ENCODE data around the gene EYA2. TPM values are rescaled to one million over a fixed set of nuclear protein-coding genes. Genes with fewer than 3 reads are reported as not detected.

EYA2 gene
- total and polyA plus RNA-seq, 2 donors (not counting 3 experiments of a cell fraction or from before 2014, with no cell fraction given): not detected

GRCh38 chr20:47178277-47178676, 283.6 kb downstream of the EYA2 start:
- H3K36me3 ChIP-seq (ENCODE audit: control insufficient read depth in 2 of 2, extremely low read depth in 1 of 2, insufficient read depth in 2 of 2, low read length in 2 of 2): no peaks in the 10 kb centered on the region
- TF ChIP-seq, protein P1, sequence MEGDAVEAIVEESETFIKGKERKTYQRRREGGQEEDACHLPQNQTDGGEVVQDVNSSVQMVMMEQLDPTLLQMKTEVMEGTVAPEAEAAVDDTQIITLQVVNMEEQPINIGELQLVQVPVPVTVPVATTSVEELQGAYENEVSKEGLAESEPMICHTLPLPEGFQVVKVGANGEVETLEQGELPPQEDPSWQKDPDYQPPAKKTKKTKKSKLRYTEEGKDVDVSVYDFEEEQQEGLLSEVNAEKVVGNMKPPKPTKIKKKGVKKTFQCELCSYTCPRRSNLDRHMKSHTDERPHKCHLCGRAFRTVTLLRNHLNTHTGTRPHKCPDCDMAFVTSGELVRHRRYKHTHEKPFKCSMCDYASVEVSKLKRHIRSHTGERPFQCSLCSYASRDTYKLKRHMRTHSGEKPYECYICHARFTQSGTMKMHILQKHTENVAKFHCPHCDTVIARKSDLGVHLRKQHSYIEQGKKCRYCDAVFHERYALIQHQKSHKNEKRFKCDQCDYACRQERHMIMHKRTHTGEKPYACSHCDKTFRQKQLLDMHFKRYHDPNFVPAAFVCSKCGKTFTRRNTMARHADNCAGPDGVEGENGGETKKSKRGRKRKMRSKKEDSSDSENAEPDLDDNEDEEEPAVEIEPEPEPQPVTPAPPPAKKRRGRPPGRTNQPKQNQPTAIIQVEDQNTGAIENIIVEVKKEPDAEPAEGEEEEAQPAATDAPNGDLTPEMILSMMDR (IDR thresholded peaks at IDR 0.05; ENCODE audit: extremely low read depth in 1 of 2, insufficient read depth in 1 of 2, low read depth in 1 of 2, low read length in 2 of 2): no peak
- TF ChIP-seq FOS (IDR thresholded peaks at IDR 0.05; ENCODE audit: borderline replicate concordance, insufficient read depth, low read length): no peak
- TF ChIP-seq, protein P2, sequence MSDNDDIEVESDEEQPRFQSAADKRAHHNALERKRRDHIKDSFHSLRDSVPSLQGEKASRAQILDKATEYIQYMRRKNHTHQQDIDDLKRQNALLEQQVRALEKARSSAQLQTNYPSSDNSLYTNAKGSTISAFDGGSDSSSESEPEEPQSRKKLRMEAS (IDR thresholded peaks at IDR 0.05; ENCODE audit: insufficient read depth, insufficient read length): no peak
- CTCF ChIA-PET: no interaction called here
- H2AFZ ChIP-seq (ENCODE audit: low read depth, low read length): no peak overlapping the region
- H3K9me1 ChIP-seq (replicated peaks; ENCODE audit: control insufficient read depth, extremely low read depth, insufficient read depth, low read length): no peaks in the 10 kb centered on the region
- POLR2A ChIA-PET: no interaction called here
- no TSS peak for BruUV-seq (replicated peaks)
- dilution Hi-C loops (cut with MboI; ENCODE audit: extremely low pct_ligation_motif_present, low sequenced_read_pairs): no loop called here
- H3K4me3 ChIP-seq (replicated peaks in 1 of 3; ENCODE audit: insufficient read depth in 1 of 3, low read depth in 1 of 3, low read length in 3 of 3): no peak overlapping the region
- H4K20me1 ChIP-seq (replicated peaks; ENCODE audit: control insufficient read depth, extremely low read depth, insufficient read depth, low read length): no peaks in the 10 kb centered on the region
- intact Hi-C loops (cut with micrococcal nuclease): no loop called here
- H3K4me1 ChIP-seq (ENCODE audit: control insufficient read depth, extremely low read depth, insufficient read depth, low read length): no peaks in the 10 kb centered on the region
- H3K4me2 ChIP-seq (ENCODE audit: insufficient read depth, low read length): no peak overlapping the region
- FAIRE-seq (no peak), DNase-seq (ENCODE audit: low read depth, low spot score) (no peak)
- H3K27me3 ChIP-seq (ENCODE audit: control insufficient read depth in 2 of 2, insufficient read depth in 2 of 2, low read length in 2 of 2): peaks cover 0 to 2% of the 10 kb centered on the region in 2 experiments
- no peaks in the 10 kb centered on the region for H3K9me3 ChIP-seq (replicated peaks; ENCODE audit: control insufficient read depth, insufficient read depth, low read length)
- H3K9ac ChIP-seq (replicated peaks; ENCODE audit: extremely low read depth, insufficient read depth, low read length): no peak overlapping the region
- no peaks in the 10 kb centered on the region for H3K79me2 ChIP-seq (ENCODE audit: control insufficient read depth, insufficient read depth, low read length)
- H3K27ac ChIP-seq (ENCODE audit: insufficient read depth, low read depth, low read length): no peak overlapping the region

GRCh38 chr20:47178851-47179250, 284.2 kb downstream of the EYA2 start:
- CTCF ChIA-PET: interaction anchor here (0.6 kb wide), 1 partner anchor 22 kb away, joined by 3 read pairs; no protein-coding TSS in a partner anchor

More at GRCh38 chr20:47178851-47179250, 284.2 kb downstream of the EYA2 start:
- H2AFZ ChIP-seq (ENCODE audit: low read depth, low read length): no peak overlapping the region
- H3K4me2 ChIP-seq (ENCODE audit: insufficient read depth, low read length): no peak overlapping the region
- H3K9ac ChIP-seq (replicated peaks; ENCODE audit: extremely low read depth, insufficient read depth, low read length): no peak overlapping the region
- BruUV-seq (replicated peaks): no TSS peak
- no peaks in the 10 kb centered on the region for H4K20me1 ChIP-seq (replicated peaks; ENCODE audit: control insufficient read depth, extremely low read depth, insufficient read depth, low read length)
- no peaks in the 10 kb centered on the region for H3K36me3 ChIP-seq (ENCODE audit: control insufficient read depth in 2 of 2, extremely low read depth in 1 of 2, insufficient read depth in 2 of 2, low read length in 2 of 2)
- H3K27ac ChIP-seq (ENCODE audit: insufficient read depth, low read depth, low read length): no peak overlapping the region
- H3K79me2 ChIP-seq (ENCODE audit: control insufficient read depth, insufficient read depth, low read length): no peaks in the 10 kb centered on the region
- intact Hi-C loops (cut with micrococcal nuclease) (no loop called here), dilution Hi-C loops (cut with MboI; ENCODE audit: extremely low pct_ligation_motif_present, low sequenced_read_pairs) (no loop called here)
- no peaks in the 10 kb centered on the region for H3K9me1 ChIP-seq (replicated peaks; ENCODE audit: control insufficient read depth, extremely low read depth, insufficient read depth, low read length)
- no peaks in the 10 kb centered on the region for H3K4me1 ChIP-seq (ENCODE audit: control insufficient read depth, extremely low read depth, insufficient read depth, low read length)
- DNase-seq (ENCODE audit: low read depth, low spot score) (no peak), FAIRE-seq (no peak)
- TF ChIP-seq EZH2 (IDR thresholded peaks at IDR 0.05; ENCODE audit: borderline replicate concordance, low read depth, low read length, severe bottlenecking) (no peak), FOS (IDR thresholded peaks at IDR 0.05; ENCODE audit: borderline replicate concordance, insufficient read depth, low read length) (no peak), JUN (IDR thresholded peaks at IDR 0.05; ENCODE audit: borderline replicate concordance, insufficient read depth, insufficient read length, low read depth) (no peak), POLR2A (IDR thresholded peaks at IDR 0.05; ENCODE audit: low read depth, low read length) (no peak), GATA2 (IDR thresholded peaks at IDR 0.05; ENCODE audit: insufficient read depth, insufficient read length, low read depth, low read length) (no peak), MYC (IDR thresholded peaks at IDR 0.05; ENCODE audit: low read depth, low read length) (no peak), POLR2AphosphoS5 (IDR thresholded peaks at IDR 0.05; ENCODE audit: insufficient read depth, low read depth, low read length) (no peak)
- TF ChIP-seq, protein P2 (IDR thresholded peaks at IDR 0.05; ENCODE audit: insufficient read depth, insufficient read length): no peak
- TF ChIP-seq, protein P1 (IDR thresholded peaks at IDR 0.05; ENCODE audit: extremely low read depth in 1 of 2, insufficient read depth in 1 of 2, low read depth in 1 of 2, low read length in 2 of 2): no peak
- peaks cover 0 to 2% of the 10 kb centered on the region in 2 experiments for H3K27me3 ChIP-seq (ENCODE audit: control insufficient read depth in 2 of 2, insufficient read depth in 2 of 2, low read length in 2 of 2)
- H3K9me3 ChIP-seq (replicated peaks; ENCODE audit: control insufficient read depth, insufficient read depth, low read length): no peaks in the 10 kb centered on the region
- POLR2A ChIA-PET: no interaction called here
- no peak overlapping the region for H3K4me3 ChIP-seq (replicated peaks in 1 of 3; ENCODE audit: insufficient read depth in 1 of 3, low read depth in 1 of 3, low read length in 3 of 3)

All from endothelial cell of umbilical vein (primary cell).